WTC11 (cell line): Measurements from ENCODE around the gene SRPK3. TPM values are rescaled to one million over a fixed set of nuclear protein-coding genes. Genes with fewer than 3 reads are reported as not detected.

Source experiments
- ATAC-seq: fragments of 200-7000 bp; cut with Tn5 transposase; 2 replicates; pipeline ENCODE4 v1.10.0; 2021; ENCODE audit warnings: mild to moderate bottlenecking, moderate library complexity
- CTCF ChIA-PET: fragments of 300-600 bp; sonication (Branson Sonifier 250); formaldehyde crosslinking; loops from one replicate; lab custom pipeline; 2021; ENCODE audit warnings: antibody characterized with exemption; lab: Charles Lee
- POLR2A ChIA-PET: fragments of 350-600 bp; sonication (Branson Sonifier 250); formaldehyde crosslinking; loops from one replicate; lab custom pipeline; 2021; ENCODE audit warnings: antibody characterized with exemption; lab: Charles Lee
- DNase-seq: peaks from one replicate; pipeline ENCODE4 v3.0.0; 2021; ENCODE audit warnings: low spot score
- H3K27ac Mint-ChIP-seq: 2 replicates; pipeline ENCODE4 v1.8.0; 2021; ENCODE audit warnings: mixed read lengths
- H3K27me3 Mint-ChIP-seq: 2 replicates; pipeline ENCODE4 v1.8.0; 2021; ENCODE audit warnings: low read depth, mild to moderate bottlenecking, moderate library complexity, mixed read lengths
- H3K36me3 Mint-ChIP-seq: 2 replicates; pipeline ENCODE4 v1.8.0; 2021; ENCODE audit warnings: mixed read lengths
- H3K4me1 Mint-ChIP-seq: 2 replicates; pipeline ENCODE4 v1.8.0; 2022; ENCODE audit warnings: mixed read lengths
- H3K4me3 Mint-ChIP-seq: 2 replicates; pipeline ENCODE4 v1.8.0; 2021; ENCODE audit warnings: mild to moderate bottlenecking, moderate library complexity, mixed read lengths
- H3K9me3 Mint-ChIP-seq: 2 replicates; pipeline ENCODE4 v1.8.0; 2021; ENCODE audit warnings: mixed read lengths
- ATF1 ChIP-seq: sonication (generic); formaldehyde crosslinking; IDR thresholded peaks from 2 replicates; pipeline ENCODE4 v1.8.1; 2023; ENCODE audit warnings: mild to moderate bottlenecking, moderate library complexity, missing genetic modification reagents
- CBFB ChIP-seq: sonication (generic); formaldehyde crosslinking; IDR thresholded peaks from 2 replicates; pipeline ENCODE4 v1.8.1; 2022; ENCODE audit warnings: mild to moderate bottlenecking, low read depth, missing genetic modification reagents
- FOXJ3 ChIP-seq: sonication (generic); formaldehyde crosslinking; IDR thresholded peaks from 2 replicates; pipeline ENCODE4 v1.9.0; 2021; ENCODE audit warnings: missing genetic modification reagents, mild to moderate bottlenecking, borderline replicate concordance
- FOXP1 ChIP-seq: sonication (generic); formaldehyde crosslinking; IDR thresholded peaks from 2 replicates; pipeline ENCODE4 v1.8.0; 2022; ENCODE audit warnings: missing genetic modification reagents, mild to moderate bottlenecking, moderate library complexity, borderline replicate concordance
- MXD4 ChIP-seq: fragments of 250-450 bp; sonication (Bioruptor Pico); IDR thresholded peaks from 2 replicates; pipeline ENCODE4 v1.8.0; 2021; ENCODE audit warnings: mild to moderate bottlenecking, moderate library complexity, borderline replicate concordance
- NFYB ChIP-seq: sonication (generic); formaldehyde crosslinking; conservative IDR thresholded peaks from 2 replicates; pipeline ENCODE4 v1.8.0; 2022; ENCODE audit warnings: low read depth, missing genetic modification reagents
- OVOL2 ChIP-seq: fragments of 250-450 bp; sonication (Bioruptor Pico); IDR thresholded peaks from 2 replicates; pipeline ENCODE4 v1.9.0; 2021; ENCODE audit warnings: mild to moderate bottlenecking, borderline replicate concordance
- SOX15 ChIP-seq: fragments of 250-450 bp; sonication (Bioruptor Pico); IDR thresholded peaks from 2 replicates; pipeline ENCODE4 v1.9.0; 2021; ENCODE audit warnings: mild to moderate bottlenecking
- ZBTB21 ChIP-seq: sonication (generic); formaldehyde crosslinking; IDR thresholded peaks from 2 replicates; pipeline ENCODE4 v1.8.1; 2023; ENCODE audit warnings: mild to moderate bottlenecking, missing genetic modification reagents, borderline replicate concordance
- ZNF232 ChIP-seq: sonication (generic); formaldehyde crosslinking; IDR thresholded peaks from 2 replicates; pipeline ENCODE4 v1.8.0; 2022; ENCODE audit warnings: mild to moderate bottlenecking, missing genetic modification reagents
- ZNF317 ChIP-seq: sonication (generic); formaldehyde crosslinking; IDR thresholded peaks from 2 replicates; pipeline ENCODE4 v1.8.1; 2023; ENCODE audit warnings: low read depth, mild to moderate bottlenecking, moderate library complexity, missing genetic modification reagents, borderline replicate concordance
- ZNF416 ChIP-seq: fragments of 250-450 bp; sonication (Bioruptor Pico); IDR thresholded peaks from 2 replicates; pipeline ENCODE4 v1.9.0; 2021; ENCODE audit warnings: mild to moderate bottlenecking, inconsistent platforms
- total RNA-seq: library from RNA; stranded (reverse); gene quantifications from 3 replicates; pipeline ENCODE4 v1.2.3, GENCODE V29; 2021
- TF ChIP-seq, protein P1 (sequence below): sonication (generic); formaldehyde crosslinking; IDR thresholded peaks from 2 replicates; pipeline ENCODE4 v1.8.0; 2023; ENCODE audit warnings: missing genetic modification reagents, mild to moderate bottlenecking, borderline replicate concordance
- TF ChIP-seq, protein P2 (sequence below): fragments of 250-450 bp; sonication (Bioruptor Pico); IDR thresholded peaks from 2 replicates; pipeline ENCODE4 v1.9.0; 2021; ENCODE audit warnings: moderate library complexity, mild to moderate bottlenecking, inconsistent platforms, borderline replicate concordance
- TF ChIP-seq, protein P3 (sequence below): fragments of 200-600 bp; IDR thresholded peaks from 2 replicates; pipeline ENCODE4 v1.8.0; 2022; ENCODE audit warnings: antibody characterized with exemption
- TF ChIP-seq, protein P4 (sequence below): sonication (generic); formaldehyde crosslinking; IDR thresholded peaks from 2 replicates; pipeline ENCODE4 v1.8.1; 2023; ENCODE audit warnings: mild to moderate bottlenecking, missing genetic modification reagents, moderate library complexity
- TF ChIP-seq, protein P5 (sequence below): sonication (generic); formaldehyde crosslinking; IDR thresholded peaks from 2 replicates; pipeline ENCODE4 v1.8.1; 2022; ENCODE audit warnings: mild to moderate bottlenecking, missing genetic modification reagents, moderate library complexity, borderline replicate concordance
- TF ChIP-seq, protein P6 (sequence below): sonication (generic); formaldehyde crosslinking; IDR thresholded peaks from 2 replicates; pipeline ENCODE4 v1.8.0; 2022; ENCODE audit warnings: mild to moderate bottlenecking, missing genetic modification reagents
- TF ChIP-seq, protein P7 (sequence below): sonication (generic); formaldehyde crosslinking; IDR thresholded peaks from 2 replicates; pipeline ENCODE4 v1.8.1; 2022; ENCODE audit warnings: low read depth, mild to moderate bottlenecking, moderate library complexity, missing genetic modification reagents, borderline replicate concordance
- TF ChIP-seq, protein P8 (sequence below): sonication (generic); formaldehyde crosslinking; IDR thresholded peaks from 2 replicates; pipeline ENCODE4 v1.8.1; 2023; ENCODE audit warnings: mild to moderate bottlenecking, missing genetic modification reagents

The SRPK3 gene
- total RNA-seq, 1 experiment from 2014 or later = not detected

DNA sequence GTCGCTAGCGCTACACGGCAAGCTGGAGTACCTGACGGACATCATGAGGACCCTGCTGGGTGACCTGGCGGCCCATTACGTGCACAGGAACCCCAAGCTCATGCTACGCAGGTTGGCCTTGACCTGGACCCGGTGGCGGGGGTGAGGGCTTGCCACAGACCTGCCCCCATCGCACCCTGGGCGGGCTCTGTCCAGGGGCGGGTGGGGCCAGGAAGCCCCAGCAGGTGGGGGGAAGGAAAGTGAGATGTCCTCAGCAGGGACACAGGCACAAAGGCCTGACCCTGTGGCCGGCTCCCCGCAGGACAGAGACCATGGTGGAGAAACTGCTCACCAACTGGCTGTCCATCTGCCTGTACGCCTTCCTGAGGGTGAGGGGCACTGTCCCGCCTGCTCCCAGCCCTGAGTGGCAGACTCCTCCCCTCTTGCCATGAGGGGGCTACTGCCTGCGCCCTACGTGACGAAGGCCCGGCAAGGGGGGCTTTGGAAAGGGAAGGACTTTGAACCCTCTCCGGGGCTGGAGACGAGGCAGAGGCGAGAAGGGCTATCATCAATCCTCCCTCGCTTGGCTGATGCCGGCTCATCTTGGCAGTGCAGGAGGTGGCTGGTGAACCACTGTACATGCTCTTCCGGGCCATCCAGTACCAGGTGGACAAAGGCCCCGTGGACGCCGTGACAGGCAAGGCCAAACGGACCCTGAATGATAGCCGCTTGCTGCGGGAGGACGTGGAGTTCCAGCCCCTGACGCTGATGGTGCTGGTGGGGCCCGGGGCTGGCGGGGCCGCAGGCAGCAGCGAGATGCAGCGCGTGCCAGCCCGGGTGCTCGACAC, 5.3 kb upstream of the SRPK3 start:
- Mint-ChIP-seq H3K4me3 (no peak overlapping the region), H3K36me3 (no peaks in the 10 kb centered on the region), H3K27me3 (no peaks in the 10 kb centered on the region), H3K9me3 (no peaks in the 10 kb centered on the region), H3K27ac (no peak overlapping the region), H3K4me1 (no peaks in the 10 kb centered on the region; the same call in 1 of the 2 replicates)
- ChIA-PET POLR2A (no interaction called here), CTCF (no interaction called here)
- DNase-seq (no peak), ATAC-seq (no peak)
- TF ChIP-seq, protein P1, sequence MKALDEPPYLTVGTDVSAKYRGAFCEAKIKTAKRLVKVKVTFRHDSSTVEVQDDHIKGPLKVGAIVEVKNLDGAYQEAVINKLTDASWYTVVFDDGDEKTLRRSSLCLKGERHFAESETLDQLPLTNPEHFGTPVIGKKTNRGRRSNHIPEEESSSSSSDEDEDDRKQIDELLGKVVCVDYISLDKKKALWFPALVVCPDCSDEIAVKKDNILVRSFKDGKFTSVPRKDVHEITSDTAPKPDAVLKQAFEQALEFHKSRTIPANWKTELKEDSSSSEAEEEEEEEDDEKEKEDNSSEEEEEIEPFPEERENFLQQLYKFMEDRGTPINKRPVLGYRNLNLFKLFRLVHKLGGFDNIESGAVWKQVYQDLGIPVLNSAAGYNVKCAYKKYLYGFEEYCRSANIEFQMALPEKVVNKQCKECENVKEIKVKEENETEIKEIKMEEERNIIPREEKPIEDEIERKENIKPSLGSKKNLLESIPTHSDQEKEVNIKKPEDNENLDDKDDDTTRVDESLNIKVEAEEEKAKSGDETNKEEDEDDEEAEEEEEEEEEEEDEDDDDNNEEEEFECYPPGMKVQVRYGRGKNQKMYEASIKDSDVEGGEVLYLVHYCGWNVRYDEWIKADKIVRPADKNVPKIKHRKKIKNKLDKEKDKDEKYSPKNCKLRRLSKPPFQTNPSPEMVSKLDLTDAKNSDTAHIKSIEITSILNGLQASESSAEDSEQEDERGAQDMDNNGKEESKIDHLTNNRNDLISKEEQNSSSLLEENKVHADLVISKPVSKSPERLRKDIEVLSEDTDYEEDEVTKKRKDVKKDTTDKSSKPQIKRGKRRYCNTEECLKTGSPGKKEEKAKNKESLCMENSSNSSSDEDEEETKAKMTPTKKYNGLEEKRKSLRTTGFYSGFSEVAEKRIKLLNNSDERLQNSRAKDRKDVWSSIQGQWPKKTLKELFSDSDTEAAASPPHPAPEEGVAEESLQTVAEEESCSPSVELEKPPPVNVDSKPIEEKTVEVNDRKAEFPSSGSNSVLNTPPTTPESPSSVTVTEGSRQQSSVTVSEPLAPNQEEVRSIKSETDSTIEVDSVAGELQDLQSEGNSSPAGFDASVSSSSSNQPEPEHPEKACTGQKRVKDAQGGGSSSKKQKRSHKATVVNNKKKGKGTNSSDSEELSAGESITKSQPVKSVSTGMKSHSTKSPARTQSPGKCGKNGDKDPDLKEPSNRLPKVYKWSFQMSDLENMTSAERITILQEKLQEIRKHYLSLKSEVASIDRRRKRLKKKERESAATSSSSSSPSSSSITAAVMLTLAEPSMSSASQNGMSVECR (CRISPR knock-in tag) = no peak
- TF ChIP-seq OVOL2 (CRISPR knock-in tag) = no peak
- TF ChIP-seq ZBTB21 = no peak
- TF ChIP-seq, protein P2, sequence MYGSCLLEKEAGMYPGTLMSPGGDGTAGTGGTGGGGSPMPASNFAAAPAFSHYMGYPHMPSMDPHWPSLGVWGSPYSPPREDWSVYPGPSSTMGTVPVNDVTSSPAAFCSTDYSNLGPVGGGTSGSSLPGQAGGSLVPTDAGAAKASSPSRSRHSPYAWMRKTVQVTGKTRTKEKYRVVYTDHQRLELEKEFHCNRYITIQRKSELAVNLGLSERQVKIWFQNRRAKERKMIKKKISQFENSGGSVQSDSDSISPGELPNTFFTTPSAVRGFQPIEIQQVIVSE (CRISPR knock-in tag) = no peak
- no peak for TF ChIP-seq CBFB (CRISPR knock-in tag)
- TF ChIP-seq, protein P3, sequence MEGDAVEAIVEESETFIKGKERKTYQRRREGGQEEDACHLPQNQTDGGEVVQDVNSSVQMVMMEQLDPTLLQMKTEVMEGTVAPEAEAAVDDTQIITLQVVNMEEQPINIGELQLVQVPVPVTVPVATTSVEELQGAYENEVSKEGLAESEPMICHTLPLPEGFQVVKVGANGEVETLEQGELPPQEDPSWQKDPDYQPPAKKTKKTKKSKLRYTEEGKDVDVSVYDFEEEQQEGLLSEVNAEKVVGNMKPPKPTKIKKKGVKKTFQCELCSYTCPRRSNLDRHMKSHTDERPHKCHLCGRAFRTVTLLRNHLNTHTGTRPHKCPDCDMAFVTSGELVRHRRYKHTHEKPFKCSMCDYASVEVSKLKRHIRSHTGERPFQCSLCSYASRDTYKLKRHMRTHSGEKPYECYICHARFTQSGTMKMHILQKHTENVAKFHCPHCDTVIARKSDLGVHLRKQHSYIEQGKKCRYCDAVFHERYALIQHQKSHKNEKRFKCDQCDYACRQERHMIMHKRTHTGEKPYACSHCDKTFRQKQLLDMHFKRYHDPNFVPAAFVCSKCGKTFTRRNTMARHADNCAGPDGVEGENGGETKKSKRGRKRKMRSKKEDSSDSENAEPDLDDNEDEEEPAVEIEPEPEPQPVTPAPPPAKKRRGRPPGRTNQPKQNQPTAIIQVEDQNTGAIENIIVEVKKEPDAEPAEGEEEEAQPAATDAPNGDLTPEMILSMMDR = no peak
- TF ChIP-seq, protein P4, sequence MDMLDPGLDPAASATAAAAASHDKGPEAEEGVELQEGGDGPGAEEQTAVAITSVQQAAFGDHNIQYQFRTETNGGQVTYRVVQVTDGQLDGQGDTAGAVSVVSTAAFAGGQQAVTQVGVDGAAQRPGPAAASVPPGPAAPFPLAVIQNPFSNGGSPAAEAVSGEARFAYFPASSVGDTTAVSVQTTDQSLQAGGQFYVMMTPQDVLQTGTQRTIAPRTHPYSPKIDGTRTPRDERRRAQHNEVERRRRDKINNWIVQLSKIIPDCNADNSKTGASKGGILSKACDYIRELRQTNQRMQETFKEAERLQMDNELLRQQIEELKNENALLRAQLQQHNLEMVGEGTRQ (CRISPR knock-in tag) = no peak
- TF ChIP-seq, protein P5, sequence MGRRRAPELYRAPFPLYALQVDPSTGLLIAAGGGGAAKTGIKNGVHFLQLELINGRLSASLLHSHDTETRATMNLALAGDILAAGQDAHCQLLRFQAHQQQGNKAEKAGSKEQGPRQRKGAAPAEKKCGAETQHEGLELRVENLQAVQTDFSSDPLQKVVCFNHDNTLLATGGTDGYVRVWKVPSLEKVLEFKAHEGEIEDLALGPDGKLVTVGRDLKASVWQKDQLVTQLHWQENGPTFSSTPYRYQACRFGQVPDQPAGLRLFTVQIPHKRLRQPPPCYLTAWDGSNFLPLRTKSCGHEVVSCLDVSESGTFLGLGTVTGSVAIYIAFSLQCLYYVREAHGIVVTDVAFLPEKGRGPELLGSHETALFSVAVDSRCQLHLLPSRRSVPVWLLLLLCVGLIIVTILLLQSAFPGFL (CRISPR knock-in tag) = no peak
- TF ChIP-seq ZNF317 = no peak
- TF ChIP-seq, protein P6, sequence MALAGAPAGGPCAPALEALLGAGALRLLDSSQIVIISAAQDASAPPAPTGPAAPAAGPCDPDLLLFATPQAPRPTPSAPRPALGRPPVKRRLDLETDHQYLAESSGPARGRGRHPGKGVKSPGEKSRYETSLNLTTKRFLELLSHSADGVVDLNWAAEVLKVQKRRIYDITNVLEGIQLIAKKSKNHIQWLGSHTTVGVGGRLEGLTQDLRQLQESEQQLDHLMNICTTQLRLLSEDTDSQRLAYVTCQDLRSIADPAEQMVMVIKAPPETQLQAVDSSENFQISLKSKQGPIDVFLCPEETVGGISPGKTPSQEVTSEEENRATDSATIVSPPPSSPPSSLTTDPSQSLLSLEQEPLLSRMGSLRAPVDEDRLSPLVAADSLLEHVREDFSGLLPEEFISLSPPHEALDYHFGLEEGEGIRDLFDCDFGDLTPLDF (CRISPR knock-in tag) = no peak
- TF ChIP-seq SOX15 = no peak
- TF ChIP-seq FOXJ3 (CRISPR knock-in tag) = no peak
- TF ChIP-seq, protein P7, sequence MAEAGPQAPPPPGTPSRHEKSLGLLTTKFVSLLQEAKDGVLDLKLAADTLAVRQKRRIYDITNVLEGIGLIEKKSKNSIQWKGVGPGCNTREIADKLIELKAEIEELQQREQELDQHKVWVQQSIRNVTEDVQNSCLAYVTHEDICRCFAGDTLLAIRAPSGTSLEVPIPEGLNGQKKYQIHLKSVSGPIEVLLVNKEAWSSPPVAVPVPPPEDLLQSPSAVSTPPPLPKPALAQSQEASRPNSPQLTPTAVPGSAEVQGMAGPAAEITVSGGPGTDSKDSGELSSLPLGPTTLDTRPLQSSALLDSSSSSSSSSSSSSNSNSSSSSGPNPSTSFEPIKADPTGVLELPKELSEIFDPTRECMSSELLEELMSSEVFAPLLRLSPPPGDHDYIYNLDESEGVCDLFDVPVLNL (CRISPR knock-in tag) = no peak
- TF ChIP-seq, protein P8, sequence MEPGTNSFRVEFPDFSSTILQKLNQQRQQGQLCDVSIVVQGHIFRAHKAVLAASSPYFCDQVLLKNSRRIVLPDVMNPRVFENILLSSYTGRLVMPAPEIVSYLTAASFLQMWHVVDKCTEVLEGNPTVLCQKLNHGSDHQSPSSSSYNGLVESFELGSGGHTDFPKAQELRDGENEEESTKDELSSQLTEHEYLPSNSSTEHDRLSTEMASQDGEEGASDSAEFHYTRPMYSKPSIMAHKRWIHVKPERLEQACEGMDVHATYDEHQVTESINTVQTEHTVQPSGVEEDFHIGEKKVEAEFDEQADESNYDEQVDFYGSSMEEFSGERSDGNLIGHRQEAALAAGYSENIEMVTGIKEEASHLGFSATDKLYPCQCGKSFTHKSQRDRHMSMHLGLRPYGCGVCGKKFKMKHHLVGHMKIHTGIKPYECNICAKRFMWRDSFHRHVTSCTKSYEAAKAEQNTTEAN (CRISPR knock-in tag) = no peak
- TF ChIP-seq MXD4 (CRISPR knock-in tag) = no peak
- no peak for TF ChIP-seq ZNF232
- TF ChIP-seq ZNF416 = no peak
- TF ChIP-seq NFYB (CRISPR knock-in tag) = no peak
- no peak for TF ChIP-seq FOXP1 (CRISPR knock-in tag)
- TF ChIP-seq ATF1 = no peak
